Testis (tissue), 2 donors: ENCODE results near the gene CHN2.

ENCODE experiments used
- POLR2A ChIP-seq: fragments of 450-650 bp; IDR thresholded peaks from one replicate; pipeline ENCODE4 v1.6.1; 2017; ENCODE audit warnings: antibody characterized with exemption, mild to moderate bottlenecking, moderate library complexity
- TF ChIP-seq, protein P1 (sequence below), 3 experiments: fragments of 450-650 bp in 2 of 3; fragments of 200-600 bp in 1 of 3; sonication (generic) in 1 of 3; IDR thresholded peaks; one replicate each; pipeline ENCODE4 v1.5.1; 2016 to 2019; ENCODE audit warnings: antibody characterized with exemption in 3 of 3, mild to moderate bottlenecking in 2 of 3, moderate library complexity in 1 of 3

DNA sequence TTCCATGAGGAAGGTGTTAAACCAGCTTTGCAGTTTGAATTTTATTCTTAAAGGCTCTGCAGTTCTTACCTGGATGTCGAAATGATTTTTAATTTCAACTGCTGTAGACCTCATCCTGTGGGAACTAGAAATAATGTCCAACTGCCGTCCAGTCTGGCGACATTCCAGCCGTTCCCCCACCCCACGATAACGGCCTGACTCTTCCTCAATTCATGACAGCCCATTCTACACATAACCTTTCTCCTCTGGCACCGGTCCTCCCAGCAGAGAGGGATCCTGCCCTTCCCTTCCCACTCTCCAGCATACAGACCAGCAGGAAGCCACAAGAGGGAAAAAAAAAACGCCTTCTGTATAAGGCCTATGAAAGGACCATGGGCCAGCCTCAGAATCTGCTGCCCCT is 317.3 kb downstream of the CHN2 start:
- TF ChIP-seq, protein P1, sequence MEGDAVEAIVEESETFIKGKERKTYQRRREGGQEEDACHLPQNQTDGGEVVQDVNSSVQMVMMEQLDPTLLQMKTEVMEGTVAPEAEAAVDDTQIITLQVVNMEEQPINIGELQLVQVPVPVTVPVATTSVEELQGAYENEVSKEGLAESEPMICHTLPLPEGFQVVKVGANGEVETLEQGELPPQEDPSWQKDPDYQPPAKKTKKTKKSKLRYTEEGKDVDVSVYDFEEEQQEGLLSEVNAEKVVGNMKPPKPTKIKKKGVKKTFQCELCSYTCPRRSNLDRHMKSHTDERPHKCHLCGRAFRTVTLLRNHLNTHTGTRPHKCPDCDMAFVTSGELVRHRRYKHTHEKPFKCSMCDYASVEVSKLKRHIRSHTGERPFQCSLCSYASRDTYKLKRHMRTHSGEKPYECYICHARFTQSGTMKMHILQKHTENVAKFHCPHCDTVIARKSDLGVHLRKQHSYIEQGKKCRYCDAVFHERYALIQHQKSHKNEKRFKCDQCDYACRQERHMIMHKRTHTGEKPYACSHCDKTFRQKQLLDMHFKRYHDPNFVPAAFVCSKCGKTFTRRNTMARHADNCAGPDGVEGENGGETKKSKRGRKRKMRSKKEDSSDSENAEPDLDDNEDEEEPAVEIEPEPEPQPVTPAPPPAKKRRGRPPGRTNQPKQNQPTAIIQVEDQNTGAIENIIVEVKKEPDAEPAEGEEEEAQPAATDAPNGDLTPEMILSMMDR (IDR thresholded peaks at IDR 0.05) = no peak
- no peak for TF ChIP-seq POLR2A
